Measurements from ENCODE around the gene SAXO1.
A peak's percentile ranks its signal among the peaks of the same experiment; 100 is the strongest.
"Not testable (repeated sequence)": the region's sequence is repeated elsewhere in the genome, so short reads cannot be mapped to it uniquely, and the experiment has no call there.

The SAXO1 gene

DNA sequence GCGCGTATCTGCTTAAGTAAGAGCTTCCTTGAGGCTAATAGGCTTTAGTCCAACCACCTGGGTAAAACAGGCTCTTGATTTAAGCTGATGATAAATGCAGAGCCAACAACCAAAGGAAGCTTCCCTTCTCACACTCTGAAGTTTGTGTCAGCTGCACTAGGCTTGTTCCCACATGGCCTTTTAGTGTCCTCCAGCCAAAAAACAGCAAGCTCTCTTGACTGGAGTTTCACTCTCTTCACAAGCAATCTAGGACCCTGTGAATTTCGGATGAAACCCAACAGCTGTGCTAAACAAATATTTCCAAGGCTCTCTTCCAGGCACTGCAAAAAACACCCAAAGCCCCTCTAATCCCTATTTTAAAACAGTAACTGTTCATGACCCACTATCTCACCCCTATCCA, 63.9 kb downstream of the SAXO1 start:
- DNase-seq: no peak

DNA sequence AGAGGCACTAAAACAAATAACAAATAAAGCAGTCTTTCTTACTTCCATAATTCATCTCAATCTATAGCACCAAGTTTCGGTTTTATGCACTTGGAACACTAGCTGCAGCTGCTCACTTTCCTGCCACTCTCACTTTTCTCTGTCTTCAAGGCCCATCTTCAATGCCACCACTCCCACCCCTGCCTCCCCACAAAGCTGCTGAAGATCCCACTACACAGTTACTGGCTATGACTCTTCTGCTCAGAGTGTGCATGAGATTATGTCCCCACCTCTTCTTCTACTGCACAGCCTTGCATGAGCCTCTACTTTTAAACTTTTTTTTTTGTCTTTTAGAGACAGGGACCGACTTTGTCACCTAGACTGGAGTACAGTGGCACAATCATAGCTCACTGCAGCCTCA, 77.4 kb downstream of the SAXO1 start:
- DNase-seq: no peak

GRCh38 chr9:18951936-18952335, 81.1 kb downstream of the SAXO1 start:
- DNase-seq: no peak

DNA sequence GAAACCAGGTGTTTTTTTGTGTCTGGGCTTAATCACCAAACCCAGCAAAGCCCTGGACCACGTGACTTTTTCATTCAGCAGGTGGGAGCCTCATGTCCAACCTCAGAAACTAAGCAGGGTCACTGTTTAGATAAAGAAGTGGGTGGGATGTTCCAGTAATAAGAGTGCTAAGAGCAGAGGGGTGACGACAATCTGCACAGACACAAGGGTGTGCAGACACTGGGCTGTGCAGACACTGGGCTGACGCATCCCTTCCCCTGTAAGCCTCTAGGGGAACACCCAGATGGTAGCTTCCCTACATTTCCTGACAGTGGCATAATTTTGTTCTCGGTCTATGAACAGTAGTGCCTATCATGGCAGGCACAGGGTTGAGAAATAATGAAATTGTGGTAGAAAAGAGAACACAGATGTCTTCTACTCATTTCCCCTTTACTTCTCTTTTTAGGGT, 85.1 kb downstream of the SAXO1 start:
- DNase-seq: peak; percentile 66

- DNase-seq: no peak
These were observed 90.2 kb downstream of the SAXO1 start for GRCh38 chr9:18942801-18943200.

- no peak for DNase-seq
These were observed 91.8 kb downstream of the SAXO1 start for GRCh38 chr9:18941060-18941740.

DNA sequence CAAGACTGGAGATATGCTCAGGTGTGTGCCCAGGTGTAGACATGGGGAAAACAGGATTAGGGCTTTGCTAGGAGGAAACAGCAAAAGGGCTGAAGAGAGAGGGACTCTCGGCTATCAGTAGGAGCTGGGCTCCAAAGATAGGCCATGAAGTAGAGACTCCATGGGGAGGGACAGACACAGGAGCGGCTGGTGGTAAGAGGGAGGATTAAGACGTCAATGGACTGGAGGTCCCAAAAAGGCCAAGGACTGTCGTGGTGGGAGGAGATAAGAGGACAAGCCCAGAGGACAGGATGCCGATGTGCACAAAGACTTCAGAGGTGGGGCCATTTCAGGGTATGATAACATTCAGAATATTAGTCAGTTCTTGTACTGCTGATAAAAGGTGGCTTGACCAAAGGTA, 93.1 kb downstream of the SAXO1 start:
- no peak for DNase-seq

GRCh38 chr9:18936094-18936871, 96.7 kb downstream of the SAXO1 start:
- no peak for DNase-seq

- no peak for DNase-seq
These were observed 97.5 kb downstream of the SAXO1 start for GRCh38 chr9:18935541-18935940.

GRCh38 chr9:18930611-18931010, 102.4 kb downstream of the SAXO1 start:
- not testable (repeated sequence) for DNase-seq

DNA sequence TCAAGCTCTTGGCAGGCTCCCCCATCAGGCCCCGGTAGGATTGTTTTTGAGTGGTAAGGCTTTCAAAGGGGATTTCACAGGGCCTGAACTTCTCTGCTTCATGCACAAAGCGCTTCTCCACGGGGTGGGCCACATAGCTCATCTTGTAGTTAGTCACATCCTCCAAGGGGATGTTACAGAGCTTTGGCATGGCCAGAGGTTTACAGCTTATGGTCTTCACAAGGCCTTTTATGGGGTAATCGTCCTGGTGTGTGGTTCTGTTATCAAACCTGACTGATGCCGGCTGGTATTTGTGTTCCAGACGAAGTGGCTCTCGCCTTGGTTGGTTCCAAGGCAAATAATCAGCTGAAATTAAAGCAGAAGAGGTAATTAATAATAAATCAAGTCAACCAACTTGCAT, 104.3 kb downstream of the SAXO1 start:
- no peak for DNase-seq

- no peak for DNase-seq
These were observed 106.5 kb downstream of the SAXO1 start for GRCh38 chr9:18926513-18926912.

GRCh38 chr9:18925880-18926279, 107.1 kb downstream of the SAXO1 start:
- no peak for DNase-seq

- no peak for DNase-seq
These were observed 109.2 kb downstream of the SAXO1 start for GRCh38 chr9:18923671-18924430.

GRCh38 chr9:18923167-18923566, 109.8 kb downstream of the SAXO1 start:
- DNase-seq: no peak

- DNase-seq: no peak
These were observed 110.7 kb downstream of the SAXO1 start for GRCh38 chr9:18922161-18922885.

DNA sequence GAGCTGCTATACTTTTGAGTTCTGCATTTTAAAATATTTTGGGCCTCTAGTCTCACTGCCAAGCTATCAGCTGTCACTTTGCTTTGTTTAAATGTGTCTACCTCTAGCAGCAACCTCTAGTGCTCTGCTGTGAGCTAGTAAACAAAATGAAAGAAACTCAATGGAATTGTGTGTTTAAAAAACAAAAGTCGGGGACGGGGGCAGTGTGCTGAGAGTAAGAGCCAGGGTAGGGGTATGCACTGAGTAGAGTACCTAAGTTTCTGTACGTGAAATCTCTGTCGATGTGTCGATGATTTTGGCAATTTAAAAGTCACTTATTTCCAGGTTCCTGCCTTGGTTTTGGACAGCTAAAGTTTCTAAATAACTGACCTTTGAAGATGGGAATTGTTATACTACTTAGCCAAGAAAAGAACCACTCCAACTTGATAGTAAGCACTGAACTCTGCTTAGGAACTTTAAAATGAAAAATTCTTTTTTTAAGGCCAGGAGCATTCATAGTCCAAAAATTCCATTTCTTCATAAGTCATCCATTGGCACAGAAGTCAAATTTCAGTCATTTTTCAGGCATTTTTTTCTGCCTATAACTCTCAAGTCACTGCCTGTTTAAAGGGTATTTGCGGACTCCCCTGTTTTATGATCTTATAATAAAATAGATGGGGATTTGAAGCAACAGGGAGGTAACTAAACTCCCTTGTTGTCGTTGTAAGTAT, 111.5 kb downstream of the SAXO1 start:
- DNase-seq: no peak

- no peak for DNase-seq
These were observed 112.6 kb downstream of the SAXO1 start for GRCh38 chr9:18920141-18921084.

DNA sequence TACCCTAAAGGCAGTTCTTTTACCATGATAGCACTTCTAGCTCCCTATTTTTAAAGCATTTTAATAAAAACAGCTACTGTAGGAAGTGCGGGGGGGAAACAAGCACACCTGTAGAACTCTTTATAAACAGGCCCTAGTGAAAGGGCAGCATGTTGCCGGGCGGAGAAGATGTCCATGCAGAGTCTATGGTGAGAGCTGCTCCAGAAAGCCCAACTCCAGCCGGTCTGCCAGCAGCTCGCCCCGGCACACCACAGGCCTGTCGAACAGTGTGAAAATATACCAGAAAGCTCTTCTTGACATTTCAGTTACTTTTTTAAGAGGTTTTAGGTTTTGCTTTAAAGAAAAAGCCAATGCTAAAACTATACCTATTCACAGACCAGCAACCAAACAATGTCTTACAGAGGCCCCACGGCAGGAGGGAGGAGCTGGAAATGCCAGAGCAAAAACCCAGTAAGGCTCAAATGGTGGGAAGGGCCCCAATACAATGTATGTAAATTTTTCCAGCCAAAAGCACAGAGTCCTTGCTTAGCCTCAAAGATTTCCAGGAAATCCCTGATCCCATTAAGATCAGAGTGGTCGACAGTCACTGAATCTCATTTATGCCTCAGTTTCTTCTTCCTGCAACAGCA, 121.2 kb downstream of the SAXO1 start:
- DNase-seq: no peak

- peak; percentile 45 for DNase-seq
These were observed 122.1 kb downstream of the SAXO1 start for GRCh38 chr9:18910916-18911315.

GRCh38 chr9:18910435-18910834, 122.6 kb downstream of the SAXO1 start:
- no peak for DNase-seq
